GM12878 (cell line): ENCODE results near the gene MCMBP. TPM values are rescaled to one million over a fixed set of nuclear protein-coding genes. Genes with fewer than 3 reads are reported as not detected.

Experiments
- EGR1 ChIP-seq, 2 experiments: IDR thresholded peaks; 1 replicate in 1 of 2; 2 replicates in 1 of 2; pipeline ENCODE4 v1.6.1; 2011 to 2012; ENCODE audit warnings: low read depth in 2 of 2, low read length in 2 of 2, borderline replicate concordance in 1 of 2, mild to moderate bottlenecking in 1 of 2, moderate library complexity in 1 of 2
- IRF5 ChIP-seq: fragments of 450-650 bp; IDR thresholded peaks from 2 replicates; pipeline ENCODE4 v1.6.1; 2017; ENCODE audit warnings: borderline replicate concordance
- MTA3 ChIP-seq: IDR thresholded peaks from 2 replicates; pipeline ENCODE4 v1.6.1; 2012; ENCODE audit warnings: low read length, inconsistent platforms, borderline replicate concordance
- NFXL1 ChIP-seq: fragments of 450-650 bp; IDR thresholded peaks from 2 replicates; pipeline ENCODE4 v1.6.1; 2017; ENCODE audit warnings: antibody characterized with exemption, mild to moderate bottlenecking, borderline replicate concordance
- PBX3 ChIP-seq: IDR thresholded peaks from 2 replicates; pipeline ENCODE4 v1.6.1; 2011; ENCODE audit warnings: mild to moderate bottlenecking, low read depth, low read length, moderate library complexity; ENCODE audit not compliant: insufficient replicate concordance
- PRDM15 ChIP-seq: fragments of 450-650 bp; formaldehyde crosslinking; IDR thresholded peaks from 2 replicates; pipeline ENCODE4 v1.4.0; 2020; ENCODE audit warnings: mild to moderate bottlenecking, moderate library complexity
- SKIL ChIP-seq: fragments of 450-650 bp; IDR thresholded peaks from 2 replicates; pipeline ENCODE4 v1.6.1; 2017; ENCODE audit warnings: mild to moderate bottlenecking, low read depth, inconsistent platforms; ENCODE audit not compliant: poor library complexity, severe bottlenecking
- SMC3 ChIP-seq: IDR thresholded peaks from 2 replicates; pipeline ENCODE4 v1.6.1; 2011; ENCODE audit warnings: low read length, improper control_type of control experiment, borderline replicate concordance
- TARDBP ChIP-seq: IDR thresholded peaks from 2 replicates; pipeline ENCODE4 v1.6.1; 2016; ENCODE audit warnings: borderline replicate concordance
- ZBTB11 ChIP-seq: fragments of 450-650 bp; formaldehyde crosslinking; IDR thresholded peaks from 2 replicates; pipeline ENCODE4 v1.5.0; 2022; ENCODE audit warnings: mild to moderate bottlenecking, missing genetic modification characterization
- ZZZ3 ChIP-seq: IDR thresholded peaks from 2 replicates; pipeline ENCODE4 v1.6.1; 2011; ENCODE audit warnings: low read depth; ENCODE audit not compliant: control insufficient read depth, insufficient read length
- polyA plus RNA-seq, 11 experiments: library from polyadenylated mRNA; depleted of rRNA in 4 of 11; unstranded in 6 of 11; stranded (reverse) in 5 of 11; fragments of >200 nt; fragmentation: Nextera tagmentation in 4 of 11; fragmentation: Illumina TruSeq in 1 of 11; extraction: Ambion mirVana in 4 of 11; extraction: Trizol in 1 of 11; gene quantifications; 1 replicate in 1 of 11; 2 replicates in 10 of 11; pipeline versions ENCODE4 v1.2.1 to v1.2.3, GENCODE V29; 2011 to 2016; ENCODE audit warnings: inconsistent platforms in 2 of 11, missing spikeins in 2 of 11, low read depth in 1 of 11
- total RNA-seq, 4 experiments: library from RNA; depleted of rRNA in 3 of 4; stranded (reverse); fragments of >200 nt in 3 of 4; fragmentation: Illumina TruSeq in 1 of 4; extraction: Trizol in 1 of 4; gene quantifications; 2 replicates each; pipeline versions ENCODE4 v1.2.1 to v1.2.3, GENCODE V29; 2013 to 2021

MCMBP gene
- total and polyA plus RNA-seq, 10 of the 15 experiments (the other 5 are each of a cell fraction or from before 2014, with no cell fraction given): 7.6 to 93.1 (median 75.7) TPM

- TF ChIP-seq MTA3: 0 out of 2 replicates have a peak, but pooled peaks have one; percentile 24
- TF ChIP-seq IRF5: no peak
- peak; percentile 87 for TF ChIP-seq PBX3
- TF ChIP-seq ZZZ3: no peak
- no peak for TF ChIP-seq NFXL1
- TF ChIP-seq EGR1 (IDR thresholded peaks at IDR 0.05; ENCODE audit: borderline replicate concordance in 1 of 2, low read depth in 2 of 2, low read length in 2 of 2): no peak
- no peak for TF ChIP-seq SMC3
- TF ChIP-seq TARDBP: no peak
- no peak for TF ChIP-seq ZBTB11 (CRISPR knock-in tag)
- TF ChIP-seq SKIL: no peak
- no peak for TF ChIP-seq PRDM15 (CRISPR knock-in tag)
These were observed 598 bp downstream of the MCMBP start (continued) for GRCh38 chr10:119871881-119872609.
